K562 (cell line): ENCODE measurements around the gene OFD1. TPM values are rescaled to one million over a fixed set of nuclear protein-coding genes. Genes with fewer than 3 reads are reported as not detected.
A peak's percentile ranks its signal among the peaks of the same experiment; 100 is the strongest.

ENCODE experiments used
- BHLHE40 ChIP-seq: IDR thresholded peaks from 2 replicates; pipeline ENCODE4 v1.6.1; 2011; ENCODE audit warnings: low read length, improper control_type of control experiment
- CBFB ChIP-seq: sonication (generic); formaldehyde crosslinking; IDR thresholded peaks from 2 replicates; pipeline ENCODE4 v1.4.0; 2020; ENCODE audit warnings: mild to moderate bottlenecking, missing genetic modification reagents
- CEBPG ChIP-seq, 3 experiments: fragments of 200-800 bp in 1 of 3; sonication (Bioruptor generic) in 1 of 3; sonication (generic) in 1 of 3; formaldehyde crosslinking in 1 of 3; IDR thresholded peaks in 2 of 3; conservative IDR thresholded peaks in 1 of 3; 2 replicates each; pipeline versions ENCODE4 v1.6.1 to v1.8.0; 2016 to 2022; ENCODE audit warnings: missing compliant biosample characterization in 2 of 3, missing genetic modification characterization in 2 of 3, mild to moderate bottlenecking in 1 of 3, missing genetic modification reagents in 1 of 3
- FOXJ3 ChIP-seq: sonication (generic); formaldehyde crosslinking; IDR thresholded peaks from 2 replicates; pipeline ENCODE4 v1.4.0; 2020; ENCODE audit warnings: mild to moderate bottlenecking, missing genetic modification reagents
- GABPB1 ChIP-seq: sonication (generic); formaldehyde crosslinking; IDR thresholded peaks from 2 replicates; pipeline ENCODE4 v1.8.0; 2022; ENCODE audit warnings: mild to moderate bottlenecking, missing genetic modification reagents
- HDAC6 ChIP-seq: IDR thresholded peaks from 2 replicates; pipeline ENCODE4 v1.6.1; 2012; ENCODE audit warnings: low read depth, mild to moderate bottlenecking, control low read depth, inconsistent platforms, low read length, moderate library complexity
- HNRNPUL1 ChIP-seq: fragments of 200-400 bp; formaldehyde crosslinking; IDR thresholded peaks from 2 replicates; pipeline ENCODE4 v1.6.1; 2017; ENCODE audit warnings: low read length
- MED1 ChIP-seq: sonication (generic); formaldehyde crosslinking; IDR thresholded peaks from 2 replicates; pipeline ENCODE4 v1.8.1; 2023; ENCODE audit warnings: missing genetic modification reagents, borderline replicate concordance
- MTA2 ChIP-seq: fragments of 450-650 bp; IDR thresholded peaks from 2 replicates; pipeline ENCODE4 v1.6.1; 2016; ENCODE audit warnings: low read depth
- NCOA2 ChIP-seq, 2 experiments: fragments of 450-650 bp; IDR thresholded peaks; 2 replicates each; pipeline ENCODE4 v1.6.1; 2018; ENCODE audit warnings: mild to moderate bottlenecking in 2 of 2, moderate library complexity in 1 of 2; ENCODE audit not compliant: partially characterized antibody in 2 of 2
- PHF8 ChIP-seq: fragments of 200-600 bp; sonication (generic); IDR thresholded peaks from 2 replicates; pipeline ENCODE4 v1.6.1; 2012; ENCODE audit warnings: mixed run types, mild to moderate bottlenecking, inconsistent platforms, low read length, moderate library complexity, borderline replicate concordance
- PTTG1 ChIP-seq: fragments of 450-650 bp; IDR thresholded peaks from 2 replicates; pipeline ENCODE4 v1.6.1; 2016; ENCODE audit warnings: low read depth, mild to moderate bottlenecking, missing genetic modification characterization, missing compliant biosample characterization
- SPI1 ChIP-seq: IDR thresholded peaks from 2 replicates; pipeline ENCODE4 v1.6.1; 2011; ENCODE audit warnings: low read depth, low read length, control low read depth, borderline replicate concordance
- SREBF2 ChIP-seq: sonication (generic); formaldehyde crosslinking; IDR thresholded peaks from 2 replicates; pipeline ENCODE4 v1.4.0; 2020; ENCODE audit warnings: mild to moderate bottlenecking, missing genetic modification reagents
- TOE1 ChIP-seq, 2 experiments: fragments of 450-650 bp in 1 of 2; sonication (generic) in 1 of 2; formaldehyde crosslinking in 1 of 2; IDR thresholded peaks; 2 replicates each; pipeline versions ENCODE4 v1.7.1 to v1.8.0; 2016 to 2022; ENCODE audit warnings: borderline replicate concordance in 2 of 2, mild to moderate bottlenecking in 2 of 2, antibody characterized with exemption in 1 of 2, inconsistent platforms in 1 of 2, low read depth in 1 of 2, missing genetic modification reagents in 1 of 2, moderate library complexity in 1 of 2
- ZNF584 ChIP-seq: fragments of 200-800 bp; sonication (Bioruptor generic); IDR thresholded peaks from 2 replicates; pipeline ENCODE4 v1.6.1; 2016; ENCODE audit warnings: low read depth, mild to moderate bottlenecking, missing genetic modification characterization, missing compliant biosample characterization
- polyA plus RNA-seq, 8 experiments: library from polyadenylated mRNA; depleted of rRNA in 4 of 8; stranded (reverse) in 5 of 8; unstranded in 3 of 8; fragments of >200 nt; fragmentation: Nextera tagmentation in 2 of 8; fragmentation: Illumina TruSeq in 1 of 8; extraction: Ambion mirVana in 2 of 8; extraction: Trizol in 1 of 8; gene quantifications; 2 replicates each; pipeline versions ENCODE4 v1.2.1 to v1.2.3, GENCODE V29; 2011 to 2014; ENCODE audit warnings: inconsistent platforms in 1 of 8, missing spikeins in 1 of 8
- total RNA-seq, 7 experiments: library from RNA; depleted of rRNA in 6 of 7; stranded (reverse); fragments of >200 nt in 6 of 7; fragmentation: Illumina TruSeq in 2 of 7; extraction: Trizol in 2 of 7; gene quantifications; 2 replicates each; pipeline versions ENCODE4 v1.2.1 to v1.2.3, GENCODE V29; 2011 to 2021; ENCODE audit warnings: low replicate concordance in 1 of 7
- TF ChIP-seq, protein P1 (sequence below): fragments of 450-650 bp; formaldehyde crosslinking; IDR thresholded peaks from 2 replicates; pipeline ENCODE4 v1.4.0; 2020; ENCODE audit warnings: mild to moderate bottlenecking, mixed read lengths
- TF ChIP-seq, protein P2 (sequence below), 2 experiments: fragments of 450-650 bp; IDR thresholded peaks; 2 replicates each; pipeline ENCODE4 v1.6.1; 2016
- TF ChIP-seq, protein P3 (sequence below), 2 experiments: fragments of 450-650 bp; conservative IDR thresholded peaks; 2 replicates each; pipeline ENCODE4 v1.6.1; 2017; ENCODE audit warnings: mild to moderate bottlenecking in 2 of 2, moderate library complexity in 2 of 2
- TF ChIP-seq, protein P4 (sequence below): fragments of 250-450 bp; sonication (Bioruptor Pico); IDR thresholded peaks from 2 replicates; pipeline ENCODE4 v1.8.0; 2021; ENCODE audit warnings: borderline replicate concordance, mild to moderate bottlenecking, moderate library complexity; ENCODE audit not compliant: poor library complexity, severe bottlenecking
- TF ChIP-seq, protein P5 (sequence below): sonication (generic); IDR thresholded peaks from 2 replicates; pipeline ENCODE4 v1.6.1; 2016

Gene OFD1
- total and polyA plus RNA-seq, 9 of the 15 experiments (the other 6 are each of a cell fraction or from before 2014, with no cell fraction given), result 22.0 to 49.1 (median 30.2) TPM

DNA sequence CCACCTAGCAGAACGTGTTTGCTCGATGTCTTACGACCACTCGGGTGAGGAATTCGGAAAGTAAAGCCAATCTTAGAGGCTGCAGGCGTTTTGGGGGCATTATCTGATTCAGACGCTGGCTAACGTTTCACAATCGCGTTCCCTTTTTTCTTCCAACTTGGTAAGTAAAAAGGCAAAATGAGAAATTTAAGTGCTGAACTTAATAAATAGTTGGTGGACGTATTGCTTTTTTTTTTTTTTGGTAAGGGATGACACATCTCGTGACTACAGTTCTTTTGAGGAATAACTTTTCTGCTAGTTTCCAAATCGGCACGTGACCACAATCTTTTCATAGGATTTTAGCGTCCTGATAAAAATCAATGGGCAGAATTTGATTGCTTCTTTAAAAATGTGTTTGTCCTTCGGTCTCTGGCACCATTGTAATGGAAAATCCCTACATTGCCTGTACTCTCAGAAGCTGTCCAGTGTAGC, 44.8 kb upstream of the OFD1 start (continued):
- TF ChIP-seq MED1 (CRISPR knock-in tag), result no peak
- no peak for TF ChIP-seq MTA2
- TF ChIP-seq, protein P1, sequence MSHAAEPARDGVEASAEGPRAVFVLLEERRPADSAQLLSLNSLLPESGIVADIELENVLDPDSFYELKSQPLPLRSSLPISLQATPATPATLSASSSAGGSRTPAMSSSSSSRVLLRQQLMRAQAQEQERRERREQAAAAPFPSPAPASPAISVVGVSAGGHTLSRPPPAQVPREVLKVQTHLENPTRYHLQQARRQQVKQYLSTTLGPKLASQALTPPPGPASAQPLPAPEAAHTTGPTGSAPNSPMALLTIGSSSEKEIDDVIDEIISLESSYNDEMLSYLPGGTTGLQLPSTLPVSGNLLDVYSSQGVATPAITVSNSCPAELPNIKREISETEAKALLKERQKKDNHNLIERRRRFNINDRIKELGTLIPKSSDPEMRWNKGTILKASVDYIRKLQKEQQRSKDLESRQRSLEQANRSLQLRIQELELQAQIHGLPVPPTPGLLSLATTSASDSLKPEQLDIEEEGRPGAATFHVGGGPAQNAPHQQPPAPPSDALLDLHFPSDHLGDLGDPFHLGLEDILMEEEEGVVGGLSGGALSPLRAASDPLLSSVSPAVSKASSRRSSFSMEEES (CRISPR knock-in tag), result peak; percentile 72
- TF ChIP-seq CEBPG (CRISPR knock-in tag; IDR thresholded peaks at IDR 0.05), result no peak
- TF ChIP-seq CEBPG (tag; conservative IDR thresholded peaks at IDR 0.05 in 1 of 2, IDR thresholded peaks at IDR 0.05 in 1 of 2), result peak in 1 of 2 experiments; percentile 43; a peak in 1 of 4 replicates
- TF ChIP-seq NCOA2 (IDR thresholded peaks at IDR 0.05; ENCODE audit: partially characterized antibody in 2 of 2), result no peak
- no peak for TF ChIP-seq PHF8
- TF ChIP-seq SREBF2 (CRISPR knock-in tag), result no peak
- TF ChIP-seq BHLHE40, result peak; percentile 80
- no peak for TF ChIP-seq HDAC6
- TF ChIP-seq, protein P2, sequence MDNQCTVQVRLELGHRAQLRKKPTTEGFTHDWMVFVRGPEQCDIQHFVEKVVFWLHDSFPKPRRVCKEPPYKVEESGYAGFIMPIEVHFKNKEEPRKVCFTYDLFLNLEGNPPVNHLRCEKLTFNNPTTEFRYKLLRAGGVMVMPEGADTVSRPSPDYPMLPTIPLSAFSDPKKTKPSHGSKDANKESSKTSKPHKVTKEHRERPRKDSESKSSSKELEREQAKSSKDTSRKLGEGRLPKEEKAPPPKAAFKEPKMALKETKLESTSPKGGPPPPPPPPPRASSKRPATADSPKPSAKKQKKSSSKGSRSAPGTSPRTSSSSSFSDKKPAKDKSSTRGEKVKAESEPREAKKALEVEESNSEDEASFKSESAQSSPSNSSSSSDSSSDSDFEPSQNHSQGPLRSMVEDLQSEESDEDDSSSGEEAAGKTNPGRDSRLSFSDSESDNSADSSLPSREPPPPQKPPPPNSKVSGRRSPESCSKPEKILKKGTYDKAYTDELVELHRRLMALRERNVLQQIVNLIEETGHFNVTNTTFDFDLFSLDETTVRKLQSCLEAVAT (IDR thresholded peaks at IDR 0.05), result peak in 1 of 2 experiments; percentile 16; a peak in 1 of 4 replicates
- TF ChIP-seq GABPB1, result no peak
- TF ChIP-seq TOE1 (IDR thresholded peaks at IDR 0.05; ENCODE audit: borderline replicate concordance), result peak; percentile 28; the same call in 1 of the 2 replicates
- TF ChIP-seq TOE1 (CRISPR knock-in tag; IDR thresholded peaks at IDR 0.05; ENCODE audit: borderline replicate concordance, low read depth), result no peak
- no peak for TF ChIP-seq CBFB (CRISPR knock-in tag)
- TF ChIP-seq ZNF584, result no peak
- TF ChIP-seq, protein P3, sequence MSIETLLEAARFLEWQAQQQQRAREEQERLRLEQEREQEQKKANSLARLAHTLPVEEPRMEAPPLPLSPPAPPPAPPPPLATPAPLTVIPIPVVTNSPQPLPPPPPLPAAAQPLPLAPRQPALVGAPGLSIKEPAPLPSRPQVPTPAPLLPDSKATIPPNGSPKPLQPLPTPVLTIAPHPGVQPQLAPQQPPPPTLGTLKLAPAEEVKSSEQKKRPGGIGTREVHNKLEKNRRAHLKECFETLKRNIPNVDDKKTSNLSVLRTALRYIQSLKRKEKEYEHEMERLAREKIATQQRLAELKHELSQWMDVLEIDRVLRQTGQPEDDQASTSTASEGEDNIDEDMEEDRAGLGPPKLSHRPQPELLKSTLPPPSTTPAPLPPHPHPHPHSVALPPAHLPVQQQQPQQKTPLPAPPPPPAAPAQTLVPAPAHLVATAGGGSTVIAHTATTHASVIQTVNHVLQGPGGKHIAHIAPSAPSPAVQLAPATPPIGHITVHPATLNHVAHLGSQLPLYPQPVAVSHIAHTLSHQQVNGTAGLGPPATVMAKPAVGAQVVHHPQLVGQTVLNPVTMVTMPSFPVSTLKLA (conservative IDR thresholded peaks at IDR 0.05), result no peak
- TF ChIP-seq SPI1, result peak; percentile 23; the same call in 1 of the 2 replicates
- no peak for TF ChIP-seq HNRNPUL1
- TF ChIP-seq PTTG1 (tag), result no peak
- TF ChIP-seq, protein P4, sequence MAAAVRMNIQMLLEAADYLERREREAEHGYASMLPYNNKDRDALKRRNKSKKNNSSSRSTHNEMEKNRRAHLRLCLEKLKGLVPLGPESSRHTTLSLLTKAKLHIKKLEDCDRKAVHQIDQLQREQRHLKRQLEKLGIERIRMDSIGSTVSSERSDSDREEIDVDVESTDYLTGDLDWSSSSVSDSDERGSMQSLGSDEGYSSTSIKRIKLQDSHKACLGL (CRISPR knock-in tag), result no peak
- TF ChIP-seq, protein P5, sequence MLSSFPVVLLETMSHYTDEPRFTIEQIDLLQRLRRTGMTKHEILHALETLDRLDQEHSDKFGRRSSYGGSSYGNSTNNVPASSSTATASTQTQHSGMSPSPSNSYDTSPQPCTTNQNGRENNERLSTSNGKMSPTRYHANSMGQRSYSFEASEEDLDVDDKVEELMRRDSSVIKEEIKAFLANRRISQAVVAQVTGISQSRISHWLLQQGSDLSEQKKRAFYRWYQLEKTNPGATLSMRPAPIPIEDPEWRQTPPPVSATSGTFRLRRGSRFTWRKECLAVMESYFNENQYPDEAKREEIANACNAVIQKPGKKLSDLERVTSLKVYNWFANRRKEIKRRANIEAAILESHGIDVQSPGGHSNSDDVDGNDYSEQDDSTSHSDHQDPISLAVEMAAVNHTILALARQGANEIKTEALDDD, result no peak
- TF ChIP-seq FOXJ3 (CRISPR knock-in tag), result no peak
